Measurements from ENCODE around the gene ATXN7L1. TPM values are rescaled to one million over a fixed set of nuclear protein-coding genes. Genes with fewer than 3 reads are reported as not detected.

The ATXN7L1 gene
- total RNA-seq, 1 donor from 2014 or later: 16.2 TPM

GRCh38 chr7:105837765-105838626 is 38.4 kb downstream of the ATXN7L1 start:
- Histone ChIP-seq H3K27me3 (no peaks in the 10 kb centered on the region), H3K36me3 (no peaks in the 10 kb centered on the region), H3K4me1 (peaks cover 28% of the 10 kb centered on the region), H3K9me3 (no peaks in the 10 kb centered on the region), H3K4me3 (no peak overlapping the region), H3K27ac (peak overlapping the region; percentile 4)
- no peak for DNase-seq (ENCODE audit: extremely low spot score in 2 of 2)
- intact Hi-C loops (cut with DNase I): no loop called here
- TF ChIP-seq CTCF (IDR thresholded peaks at IDR 0.05) (no peak), POLR2A (IDR thresholded peaks at IDR 0.05) (no peak), POLR2AphosphoS5 (IDR thresholded peaks at IDR 0.05; ENCODE audit: insufficient read depth in 1 of 2, low read depth in 1 of 2) (no peak)

- DNase-seq (ENCODE audit: extremely low spot score in 2 of 2): no peak
- TF ChIP-seq POLR2AphosphoS5 (IDR thresholded peaks at IDR 0.05; ENCODE audit: insufficient read depth in 1 of 2, low read depth in 1 of 2): no peak
- no peak for TF ChIP-seq CTCF (IDR thresholded peaks at IDR 0.05)
- no peak for TF ChIP-seq POLR2A (IDR thresholded peaks at IDR 0.05)
- Histone ChIP-seq H3K9me3 (no peaks in the 10 kb centered on the region), H3K4me3 (no peak overlapping the region), H3K27me3 (no peaks in the 10 kb centered on the region), H3K4me1 (peaks cover 39% of the 10 kb centered on the region), H3K27ac (no peak overlapping the region), H3K36me3 (no peaks in the 10 kb centered on the region)
- intact Hi-C loops (cut with DNase I): no loop called here
These were observed 41.0 kb downstream of the ATXN7L1 start for GRCh38 chr7:105835441-105835840.

- H3K27me3 ChIP-seq: no peaks in the 10 kb centered on the region
- H3K9me3 ChIP-seq: no peaks in the 10 kb centered on the region
- no peak overlapping the region for H3K4me3 ChIP-seq
- no peak for DNase-seq (ENCODE audit: extremely low spot score in 2 of 2)
- peak overlapping the region; percentile 33 for H3K27ac ChIP-seq
- H3K4me1 ChIP-seq: peaks cover 33% of the 10 kb centered on the region
- intact Hi-C loops (cut with DNase I): no loop called here
- TF ChIP-seq POLR2A (IDR thresholded peaks at IDR 0.05): no peak
- no peak for TF ChIP-seq CTCF (IDR thresholded peaks at IDR 0.05)
- no peak for TF ChIP-seq POLR2AphosphoS5 (IDR thresholded peaks at IDR 0.05; ENCODE audit: insufficient read depth in 1 of 2, low read depth in 1 of 2)
- no peaks in the 10 kb centered on the region for H3K36me3 ChIP-seq
These were observed 44.4 kb downstream of the ATXN7L1 start for GRCh38 chr7:105831824-105832535.

GRCh38 chr7:105831302-105831620 is 45.1 kb downstream of the ATXN7L1 start:
- Histone ChIP-seq H3K27me3 (no peaks in the 10 kb centered on the region), H3K4me1 (peaks cover 41% of the 10 kb centered on the region), H3K36me3 (no peaks in the 10 kb centered on the region), H3K4me3 (no peak overlapping the region), H3K27ac (peak overlapping the region; percentile 33), H3K9me3 (no peaks in the 10 kb centered on the region)
- intact Hi-C loops (cut with DNase I): no loop called here
- DNase-seq (ENCODE audit: extremely low spot score in 2 of 2): no peak
- TF ChIP-seq POLR2AphosphoS5 (IDR thresholded peaks at IDR 0.05; ENCODE audit: insufficient read depth in 1 of 2, low read depth in 1 of 2) (no peak), POLR2A (IDR thresholded peaks at IDR 0.05) (no peak), CTCF (IDR thresholded peaks at IDR 0.05) (no peak)
